ENCODE data around the gene GPC1. TPM values are rescaled to one million over a fixed set of nuclear protein-coding genes. Genes with fewer than 3 reads are reported as not detected.

Gene GPC1
- total and polyA plus RNA-seq, 10 donors: 4.1 to 25.0 (median 15.1) TPM

DNA sequence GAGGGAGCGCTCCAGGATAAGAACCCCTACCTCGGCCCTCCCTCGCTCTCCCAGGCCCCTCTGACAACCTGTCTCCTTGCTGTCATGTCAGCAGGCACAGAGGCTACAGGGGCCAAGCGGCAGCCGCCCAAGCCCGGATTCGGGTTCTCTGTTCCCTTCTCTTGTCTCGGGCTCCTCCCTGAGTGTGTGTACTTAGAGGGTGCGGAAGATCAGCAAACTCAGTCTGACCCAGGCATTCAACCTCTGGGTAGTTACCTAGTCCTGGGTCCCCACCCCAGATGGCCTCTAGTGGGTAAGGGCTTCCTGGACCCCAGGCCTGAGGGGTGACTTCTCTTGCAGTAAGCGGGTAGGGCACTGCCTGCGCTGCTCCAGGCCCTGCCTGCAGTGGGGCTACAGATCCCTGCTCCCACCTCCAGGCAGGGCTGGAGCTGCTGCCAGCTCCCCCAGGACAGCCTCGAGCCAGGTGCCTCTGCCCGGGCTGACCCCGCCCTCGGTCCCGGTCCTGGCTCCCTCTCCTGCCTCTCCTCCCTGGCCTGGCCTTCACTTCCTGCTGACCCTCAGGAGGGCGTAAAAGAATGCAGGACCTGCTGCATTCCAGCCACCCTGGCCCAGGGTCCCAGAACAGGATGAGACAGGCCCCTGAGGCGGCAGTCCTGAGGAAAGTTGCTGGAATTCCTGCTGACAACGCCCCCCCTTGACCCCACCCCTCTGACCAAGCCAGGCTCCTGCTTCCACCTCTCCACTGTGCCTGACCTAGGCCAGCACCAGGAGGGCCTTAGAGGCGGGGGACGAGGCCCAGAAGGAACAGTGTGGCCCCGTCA, 22.0 kb downstream of the GPC1 start:
- no peak for DNase-seq
- H3K9me3 ChIP-seq: no peaks in the 10 kb centered on the region
- WGBS, 5 donors: 73 to 86% (median 80%) methylated on average over 18 to 22 of the region's 22 CpGs
- peaks cover 4 to 36% (median 22%) of the 10 kb centered on the region in 6 donors for H3K4me1 ChIP-seq
- H3K4me3 ChIP-seq: no peak overlapping the region
- intact Hi-C loops (cut with DNase I; ENCODE audit: low total_unique reads): no loop called here
- no peak overlapping the region for H3K27ac ChIP-seq
- H3K36me3 ChIP-seq: peaks cover 0 to 8% (median 0%) of the 10 kb centered on the region in 6 donors
- TF ChIP-seq CTCF (IDR thresholded peaks at IDR 0.05 in 8 of 11, conservative IDR thresholded peaks at IDR 0.05 in 3 of 11) (no peak), POLR2AphosphoS5 (IDR thresholded peaks at IDR 0.05) (no peak), POLR2A (IDR thresholded peaks at IDR 0.05) (no peak)
- peaks cover 0 to 71% (median 43%) of the 10 kb centered on the region in 7 donors for H3K27me3 ChIP-seq (replicated peaks in 1 of 7)

DNA sequence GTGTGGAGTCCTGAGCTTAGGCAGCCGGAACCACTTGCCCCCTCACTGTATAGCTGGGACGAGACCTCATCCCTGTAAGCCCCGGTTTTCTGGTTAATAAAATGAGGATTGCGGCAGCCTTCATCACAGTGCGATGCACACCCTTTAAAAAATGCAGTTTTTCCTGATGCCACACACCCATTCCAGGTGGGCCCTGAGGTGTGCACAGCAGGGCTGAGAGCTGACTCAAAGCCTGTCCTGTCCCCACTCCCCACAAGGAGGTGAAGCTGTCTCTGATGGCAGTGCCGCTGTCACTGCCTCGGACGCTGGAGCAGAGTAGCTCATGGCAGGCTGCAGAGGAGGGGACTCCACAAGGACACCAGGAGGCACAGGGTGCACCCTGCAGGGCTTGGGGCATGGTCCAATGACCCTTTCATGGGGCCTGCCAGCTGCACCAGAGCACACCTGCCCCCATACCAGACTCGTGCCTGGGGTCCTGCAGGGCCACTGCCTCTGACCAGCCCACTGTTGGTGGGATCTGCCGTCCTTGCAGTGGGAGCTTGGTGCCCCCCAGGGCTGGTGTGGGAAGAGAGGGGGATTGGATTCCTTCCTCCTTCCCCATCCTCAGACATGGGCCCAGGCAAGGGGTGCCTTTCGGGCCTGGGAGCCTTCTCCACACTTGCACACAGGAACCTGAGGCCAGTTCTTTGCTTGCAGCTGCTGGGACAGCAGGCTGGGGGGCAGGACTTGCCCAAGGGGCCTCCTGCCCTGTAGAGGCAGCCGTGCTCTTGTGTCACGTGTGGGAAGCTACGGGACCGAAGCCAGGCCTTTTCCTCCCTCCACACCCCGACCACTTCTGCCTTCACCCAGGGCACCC, 22.8 kb downstream of the GPC1 start:
- peaks cover 0 to 8% (median 0%) of the 10 kb centered on the region in 6 donors for H3K36me3 ChIP-seq
- intact Hi-C loops (cut with DNase I; ENCODE audit: low total_unique reads): no loop called here
- H3K4me3 ChIP-seq: no peak overlapping the region
- TF ChIP-seq CTCF (IDR thresholded peaks at IDR 0.05 in 8 of 11, conservative IDR thresholded peaks at IDR 0.05 in 3 of 11) (no peak), POLR2A (IDR thresholded peaks at IDR 0.05) (no peak)
- H3K9me3 ChIP-seq: no peaks in the 10 kb centered on the region
- H3K4me1 ChIP-seq: peaks cover 4 to 32% (median 20%) of the 10 kb centered on the region in 6 donors
- H3K27ac ChIP-seq: no peak overlapping the region
- H3K27me3 ChIP-seq (replicated peaks in 1 of 7): peaks cover 0 to 64% (median 37%) of the 10 kb centered on the region in 7 donors
- WGBS, 5 donors: 75 to 84% (median 79%) methylated on average over 12 to 16 of the region's 16 CpGs
- DNase-seq: peak; percentile 67

- Histone ChIP-seq H3K27ac (no peak overlapping the region), H3K4me1 (peaks cover 4 to 27% (median 16%) of the 10 kb centered on the region in 6 donors), H3K4me3 (no peak overlapping the region), H3K27me3 (replicated peaks in 1 of 7) (peaks cover 0 to 57% (median 32%) of the 10 kb centered on the region in 7 donors), H3K36me3 (peaks cover 0 to 8% (median 0%) of the 10 kb centered on the region in 6 donors), H3K9me3 (no peaks in the 10 kb centered on the region)
- intact Hi-C loops (cut with DNase I; ENCODE audit: low total_unique reads): no loop called here
- TF ChIP-seq CTCF (IDR thresholded peaks at IDR 0.05 in 8 of 11, conservative IDR thresholded peaks at IDR 0.05 in 3 of 11) (no peak), POLR2AphosphoS5 (IDR thresholded peaks at IDR 0.05) (no peak), POLR2A (IDR thresholded peaks at IDR 0.05) (no peak)
- 90 to 94% (median 90%) methylated on average over 18 of the region's 18 CpGs; no CpG with 5 or more reads in 1 of the 5 donors for WGBS, 5 donors
- peak; percentile 72 for DNase-seq
Measured at GRCh38 chr2:240458900-240459391, 23.5 kb downstream of the GPC1 start.
